Stimulated activated CD8-positive, alpha-beta memory T cell treated with anti-CD3 and anti-CD28 coated beads, Interleukin-15, amount 100 ng/mL, for 24 hours (primary cell): Measurements from ENCODE around the gene NDEL1.

Source experiments
- DNase-seq: peaks from one replicate; pipeline ENCODE4 v3.0.0-alpha.2; 2020; ENCODE audit warnings: low read depth

The NDEL1 gene

GRCh38 chr17:8458128-8458527, 22.4 kb downstream of the NDEL1 start:
- DNase-seq = no peak

GRCh38 chr17:8459107-8459506, 23.4 kb downstream of the NDEL1 start:
- no peak for DNase-seq

GRCh38 chr17:8459831-8460230, 24.1 kb downstream of the NDEL1 start:
- no peak for DNase-seq

GRCh38 chr17:8462564-8462963, 26.9 kb downstream of the NDEL1 start:
- no peak for DNase-seq

GRCh38 chr17:8463099-8463498, 27.4 kb downstream of the NDEL1 start:
- no peak for DNase-seq

- no peak for DNase-seq
Measured at GRCh38 chr17:8464941-8465340, 29.3 kb downstream of the NDEL1 start.

GRCh38 chr17:8465356-8465755, 29.7 kb downstream of the NDEL1 start:
- DNase-seq = no peak

- DNase-seq = no peak
Measured at GRCh38 chr17:8465759-8466158, 30.1 kb downstream of the NDEL1 start.

GRCh38 chr17:8466456-8466855, 30.8 kb downstream of the NDEL1 start:
- DNase-seq = no peak

GRCh38 chr17:8466873-8467272, 31.2 kb downstream of the NDEL1 start:
- DNase-seq = no peak

- no peak for DNase-seq
Measured at GRCh38 chr17:8467527-8467926, 31.8 kb downstream of the NDEL1 start.

- no peak for DNase-seq
Measured at GRCh38 chr17:8468127-8468526, 32.4 kb downstream of the NDEL1 start.

- DNase-seq = no peak
Measured at GRCh38 chr17:8468980-8469379, 33.3 kb downstream of the NDEL1 start.

- DNase-seq = no peak
Measured at GRCh38 chr17:8469964-8470363, 34.3 kb downstream of the NDEL1 start.

- DNase-seq = no peak
Measured at GRCh38 chr17:8470447-8471047, 34.9 kb downstream of the NDEL1 start.

- DNase-seq = no peak
Measured at GRCh38 chr17:8472663-8473062, 37.0 kb downstream of the NDEL1 start.

- DNase-seq = no peak
Measured at GRCh38 chr17:8473451-8474192, 37.9 kb downstream of the NDEL1 start.

- no peak for DNase-seq
Measured at GRCh38 chr17:8474826-8475225, 39.1 kb downstream of the NDEL1 start.

GRCh38 chr17:8475227-8475626, 39.5 kb downstream of the NDEL1 start:
- DNase-seq = no peak

GRCh38 chr17:8475781-8476180, 40.1 kb downstream of the NDEL1 start:
- no peak for DNase-seq

- no peak for DNase-seq
Measured at GRCh38 chr17:8476741-8477140, 41.1 kb downstream of the NDEL1 start.

GRCh38 chr17:8477171-8477570, 41.5 kb downstream of the NDEL1 start:
- DNase-seq = no peak

GRCh38 chr17:8477715-8478441, 42.2 kb downstream of the NDEL1 start:
- DNase-seq = no peak
